OCI-LY7 (cell line): ENCODE results near the gene PSKH1.

Experiments
- CTCF ChIP-seq: fragments of 200-600 bp; sonication (generic); conservative IDR thresholded peaks from 2 replicates; pipeline ENCODE4 v1.5.1; 2014; ENCODE audit warnings: mild to moderate bottlenecking, antibody characterized with exemption, low read length, moderate library complexity, mixed read lengths
- EZH2phosphoT487 ChIP-seq: fragments of 200-600 bp; sonication (generic); IDR thresholded peaks from 2 replicates; pipeline ENCODE4 v1.6.1; 2018; ENCODE audit warnings: low read depth, borderline replicate concordance, mild to moderate bottlenecking, mixed run types, antibody characterized with exemption, low read length, moderate library complexity, mixed read lengths

DNA sequence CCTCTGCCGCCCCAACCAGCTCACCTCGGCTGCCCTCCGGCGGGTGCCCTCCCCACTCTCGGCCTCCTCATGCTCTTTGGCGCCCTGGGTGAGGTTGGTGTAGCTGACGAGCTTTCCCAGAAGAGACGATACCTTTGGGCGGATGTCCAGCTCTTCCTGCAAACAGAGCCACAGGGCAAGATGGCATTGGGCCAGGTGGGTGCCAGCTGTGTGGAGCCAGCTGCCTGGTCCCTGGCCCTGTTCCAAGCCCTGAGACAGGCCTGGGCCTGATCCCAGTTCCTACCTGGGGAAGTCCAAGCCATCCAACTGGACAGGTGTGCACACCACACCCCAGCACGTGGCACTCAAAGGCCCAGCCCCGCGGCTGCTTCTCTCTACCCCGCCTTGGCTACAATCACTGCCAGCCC, 68.5 kb downstream of the PSKH1 start:
- TF ChIP-seq CTCF (no peak), EZH2phosphoT487 (no peak)
